Endodermal cell (in vitro differentiated cells): ENCODE measurements around the gene RBM45. TPM values are rescaled to one million over a fixed set of nuclear protein-coding genes. Genes with fewer than 3 reads are reported as not detected.

Experiments
- DNase-seq: peaks from one replicate; pipeline ENCODE4 v3.0.0-alpha.2; 2017
- H3K27ac ChIP-seq: 2 replicates; pipeline ENCODE4 v1.5.1; 2013; ENCODE audit warnings: mild to moderate bottlenecking, low read depth, low read length, moderate library complexity
- H3K27me3 ChIP-seq: 2 replicates; pipeline ENCODE4 v1.6.1; 2013; ENCODE audit warnings: mild to moderate bottlenecking, low read length, moderate library complexity; ENCODE audit not compliant: insufficient read depth, control insufficient read depth, poor library complexity, severe bottlenecking
- H3K36me3 ChIP-seq: 2 replicates; pipeline ENCODE4 v1.7.0; 2013; ENCODE audit warnings: mild to moderate bottlenecking, low read length, moderate library complexity; ENCODE audit not compliant: control insufficient read depth, insufficient read depth
- H3K4me1 ChIP-seq: one replicate; pipeline ENCODE4 v1.7.0; 2013; ENCODE audit warnings: low read length; ENCODE audit not compliant: control insufficient read depth, insufficient read depth
- H3K4me3 ChIP-seq: 2 replicates; pipeline ENCODE4 v1.5.1; 2013; ENCODE audit warnings: mild to moderate bottlenecking, low read length, moderate library complexity
- H3K9ac ChIP-seq: 2 replicates; pipeline ENCODE4 v1.6.1; 2013; ENCODE audit warnings: mild to moderate bottlenecking, low read length, moderate library complexity; ENCODE audit not compliant: poor library complexity, severe bottlenecking; ENCODE audit errors: extremely low read depth
- H3K9me3 ChIP-seq: 2 replicates; pipeline ENCODE4 v1.6.1; 2013; ENCODE audit warnings: mild to moderate bottlenecking, low read length, moderate library complexity; ENCODE audit not compliant: control insufficient read depth
- H3K27ac Mint-ChIP-seq: 2 replicates; pipeline ENCODE4 v1.8.0; 2020; ENCODE audit warnings: mixed read lengths
- H3K27me3 Mint-ChIP-seq: 2 replicates; pipeline ENCODE4 v1.8.0; 2021; ENCODE audit warnings: mild to moderate bottlenecking, mixed read lengths; ENCODE audit not compliant: insufficient read depth
- H3K36me3 Mint-ChIP-seq: 2 replicates; pipeline ENCODE4 v1.8.0; 2020; ENCODE audit warnings: low read depth, mixed read lengths
- H3K4me1 Mint-ChIP-seq: 2 replicates; pipeline ENCODE4 v1.8.0; 2020; ENCODE audit warnings: mixed read lengths
- H3K4me3 Mint-ChIP-seq: 2 replicates; pipeline ENCODE4 v1.8.0; 2020; ENCODE audit warnings: mild to moderate bottlenecking, moderate library complexity, mixed read lengths
- H3K9me3 Mint-ChIP-seq: 2 replicates; pipeline ENCODE4 v1.8.0; 2020; ENCODE audit warnings: mild to moderate bottlenecking, mixed read lengths
- CTCF ChIP-seq: fragments of 200-600 bp; sonication (generic); conservative IDR thresholded peaks from 2 replicates; pipeline ENCODE4 v1.5.0; 2021; ENCODE audit warnings: antibody characterized with exemption, mild to moderate bottlenecking
- WGBS, 2 experiments: methylation state at CpG; one replicate each; pipeline versions ENCODE4 v1.1.5 to v1.1.7; 2013; ENCODE audit warnings: missing lambda C conversion rate in 2 of 2, mixed read lengths in 1 of 2; ENCODE audit not compliant: insufficient coverage in 1 of 2, insufficient read length in 1 of 2; 5-methylcytosine and 5-hydroxymethylcytosine counted together
- total RNA-seq, 2 donors: library from RNA; stranded (reverse); fragmentation: NEBNext Ultra II Directional in 1 of 2; extraction: Animal tissue kit (Norgen Biotek cat#: 25700) in 1 of 2; gene quantifications; 2 replicates in 1 of 2; 3 replicates in 1 of 2; pipeline ENCODE4 v1.2.1, GENCODE V29; 2021

Gene RBM45
- total RNA-seq, 2 donors from 2014 or later, result 13.7 to 14.9 TPM

- no peaks in the 10 kb centered on the region for H3K4me1 ChIP-seq
- WGBS, 2 experiments, result 98% methylated on average over 2 of the region's 2 CpGs; no CpG with 5 or more reads in 1 of the 2 experiments
- no peaks in the 10 kb centered on the region for H3K27me3 ChIP-seq
- H3K36me3 Mint-ChIP-seq, result peaks cover 19% of the 10 kb centered on the region
- H3K9ac ChIP-seq, result no peak overlapping the region
- H3K27ac ChIP-seq, result no peak overlapping the region
- H3K9me3 ChIP-seq, result no peaks in the 10 kb centered on the region
- no peak overlapping the region for H3K4me3 ChIP-seq
- no peak for TF ChIP-seq CTCF
- H3K4me1 Mint-ChIP-seq, result peaks cover 9% of the 10 kb centered on the region
- no peaks in the 10 kb centered on the region for H3K27me3 Mint-ChIP-seq
- H3K27ac Mint-ChIP-seq, result no peak overlapping the region
- no peak overlapping the region for H3K4me3 Mint-ChIP-seq
- peaks cover 18% of the 10 kb centered on the region for H3K36me3 ChIP-seq
- DNase-seq, result no peak
- no peaks in the 10 kb centered on the region for H3K9me3 Mint-ChIP-seq
Measured at GRCh38 chr2:178123163-178123562, 10.9 kb downstream of the RBM45 start.

- no peaks in the 10 kb centered on the region for H3K4me1 ChIP-seq
- H3K27ac Mint-ChIP-seq, result peak overlapping the region; percentile 10
- TF ChIP-seq CTCF, result no peak
- no peaks in the 10 kb centered on the region for H3K9me3 ChIP-seq
- H3K9me3 Mint-ChIP-seq, result no peaks in the 10 kb centered on the region
- no peak for DNase-seq
- no peaks in the 10 kb centered on the region for H3K27me3 ChIP-seq
- H3K9ac ChIP-seq, result no peak overlapping the region
- H3K27ac ChIP-seq, result no peak overlapping the region
- peaks cover 22% of the 10 kb centered on the region for H3K36me3 Mint-ChIP-seq
- peaks cover 9% of the 10 kb centered on the region for H3K4me1 Mint-ChIP-seq
- no peak overlapping the region for H3K4me3 ChIP-seq
- peaks cover 18% of the 10 kb centered on the region for H3K36me3 ChIP-seq
- no peaks in the 10 kb centered on the region for H3K27me3 Mint-ChIP-seq
- H3K4me3 Mint-ChIP-seq, result no peak overlapping the region
Measured at GRCh38 chr2:178125125-178125524, 12.9 kb downstream of the RBM45 start.

- peaks cover 18% of the 10 kb centered on the region for H3K36me3 ChIP-seq
- Mint-ChIP-seq H3K36me3 (peaks cover 22% of the 10 kb centered on the region), H3K27me3 (no peaks in the 10 kb centered on the region), H3K4me3 (no peak overlapping the region), H3K4me1 (peaks cover 11% of the 10 kb centered on the region), H3K27ac (peak overlapping the region; percentile 10), H3K9me3 (no peaks in the 10 kb centered on the region)
- WGBS, 2 experiments, result 51 to 77% methylated on average over 3 to 5 of the region's 5 CpGs
- no peak overlapping the region for H3K4me3 ChIP-seq
- TF ChIP-seq CTCF, result no peak
- no peaks in the 10 kb centered on the region for H3K9me3 ChIP-seq
- H3K9ac ChIP-seq, result no peak overlapping the region
- H3K27ac ChIP-seq, result no peak overlapping the region
- peaks cover 1% of the 10 kb centered on the region for H3K4me1 ChIP-seq
- no peak for DNase-seq
- no peaks in the 10 kb centered on the region for H3K27me3 ChIP-seq
Measured at GRCh38 chr2:178125862-178126261, 13.6 kb downstream of the RBM45 start.
